ENCODE data around the gene CFAP299. TPM values are rescaled to one million over a fixed set of nuclear protein-coding genes. Genes with fewer than 3 reads are reported as not detected.

Gene CFAP299
- total RNA-seq, 2 donors from 2014 or later: not detected

DNA sequence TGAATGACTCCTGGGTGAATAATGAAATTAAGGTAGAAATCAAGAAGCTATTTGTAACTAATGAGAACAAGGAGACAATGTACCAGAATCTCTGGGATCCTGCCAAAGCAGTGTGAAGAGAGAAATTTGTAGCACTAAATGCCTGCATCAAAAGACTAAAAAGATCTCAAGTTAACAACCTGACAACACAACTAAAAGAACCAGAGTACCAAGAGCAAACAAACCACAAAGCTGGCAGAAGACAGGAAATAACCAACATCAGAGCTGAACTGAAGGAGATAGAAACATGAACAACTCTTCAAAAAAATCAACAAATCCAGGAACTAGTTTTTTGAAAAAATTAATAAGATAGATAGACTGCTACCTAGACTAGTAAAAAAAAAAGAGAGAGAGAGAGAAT is 8.4 kb downstream of the CFAP299 start:
- Mint-ChIP-seq H3K4me1 (no peaks in the 10 kb centered on the region), H3K27ac (no peak overlapping the region), H3K9me3 (peaks cover 8% of the 10 kb centered on the region), H3K4me3 (no peak overlapping the region), H3K27me3 (ENCODE audit: insufficient read depth) (peaks cover 64% of the 10 kb centered on the region), H3K36me3 (ENCODE audit: low read depth) (no peaks in the 10 kb centered on the region)
- no peak for TF ChIP-seq CTCF (conservative IDR thresholded peaks at IDR 0.05)
- H3K4me1 ChIP-seq (ENCODE audit: control insufficient read depth, insufficient read depth, low read length): no peaks in the 10 kb centered on the region
- H3K27me3 ChIP-seq (ENCODE audit: control insufficient read depth, insufficient read depth, low read length, poor library complexity, severe bottlenecking): peaks cover 23% of the 10 kb centered on the region
- no peak overlapping the region for H3K27ac ChIP-seq (ENCODE audit: low read depth, low read length)
- no peaks in the 10 kb centered on the region for H3K9me3 ChIP-seq (ENCODE audit: control insufficient read depth, low read length)
- H3K4me3 ChIP-seq (ENCODE audit: low read length): no peak overlapping the region
- DNase-seq: no peak
- H3K36me3 ChIP-seq (ENCODE audit: control insufficient read depth, insufficient read depth, low read length): no peaks in the 10 kb centered on the region
- no peak overlapping the region for H3K9ac ChIP-seq (ENCODE audit: extremely low read depth, low read length, poor library complexity, severe bottlenecking)

DNA sequence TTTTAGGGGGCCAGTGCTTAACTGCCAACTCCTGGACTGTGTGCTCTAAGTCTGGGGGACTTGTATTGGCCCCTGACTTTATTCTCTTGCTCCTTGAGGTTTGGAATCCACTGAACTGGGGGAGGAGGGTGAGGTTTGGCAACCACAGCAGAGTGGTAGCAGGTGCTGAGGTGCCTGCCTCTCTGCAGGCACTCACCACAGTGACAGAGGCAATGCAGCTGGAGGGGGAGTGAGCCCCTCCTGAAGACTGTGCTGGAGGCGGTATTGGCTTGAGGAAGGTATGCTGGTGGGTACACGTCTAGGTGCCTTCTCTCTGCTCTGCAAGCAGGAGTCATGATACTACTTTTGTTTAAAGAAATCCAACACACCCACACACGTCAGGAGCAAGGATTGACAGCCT is 24.6 kb downstream of the CFAP299 start:
- Histone ChIP-seq H3K9me3 (ENCODE audit: control insufficient read depth, low read length) (no peaks in the 10 kb centered on the region), H3K27ac (ENCODE audit: low read depth, low read length) (no peak overlapping the region), H3K27me3 (ENCODE audit: control insufficient read depth, insufficient read depth, low read length, poor library complexity, severe bottlenecking) (peaks cover 38% of the 10 kb centered on the region), H3K4me3 (ENCODE audit: low read length) (no peak overlapping the region), H3K36me3 (ENCODE audit: control insufficient read depth, insufficient read depth, low read length) (no peaks in the 10 kb centered on the region), H3K9ac (ENCODE audit: extremely low read depth, low read length, poor library complexity, severe bottlenecking) (no peak overlapping the region), H3K4me1 (ENCODE audit: control insufficient read depth, insufficient read depth, low read length) (no peaks in the 10 kb centered on the region)
- Mint-ChIP-seq H3K4me3 (no peak overlapping the region), H3K27ac (no peak overlapping the region), H3K36me3 (ENCODE audit: low read depth) (no peaks in the 10 kb centered on the region), H3K4me1 (peaks cover 1% of the 10 kb centered on the region), H3K27me3 (ENCODE audit: insufficient read depth) (peaks cover 40% of the 10 kb centered on the region), H3K9me3 (no peaks in the 10 kb centered on the region)
- no peak for DNase-seq
- 75% methylated on average over 3 of the region's 3 CpGs; no CpG with 5 or more reads in 1 of the 2 experiments for WGBS, 2 experiments (ENCODE audit: insufficient coverage in 1 of 2, insufficient read length in 1 of 2)
- TF ChIP-seq CTCF (conservative IDR thresholded peaks at IDR 0.05): no peak

- Mint-ChIP-seq H3K4me3 (no peak overlapping the region), H3K27ac (no peak overlapping the region), H3K36me3 (ENCODE audit: low read depth) (no peaks in the 10 kb centered on the region), H3K4me1 (peaks cover 1% of the 10 kb centered on the region), H3K27me3 (ENCODE audit: insufficient read depth) (peaks cover 38% of the 10 kb centered on the region), H3K9me3 (no peaks in the 10 kb centered on the region)
- no peak for DNase-seq
- Histone ChIP-seq H3K27me3 (ENCODE audit: control insufficient read depth, insufficient read depth, low read length, poor library complexity, severe bottlenecking) (peaks cover 38% of the 10 kb centered on the region), H3K4me1 (ENCODE audit: control insufficient read depth, insufficient read depth, low read length) (no peaks in the 10 kb centered on the region), H3K27ac (ENCODE audit: low read depth, low read length) (no peak overlapping the region), H3K9ac (ENCODE audit: extremely low read depth, low read length, poor library complexity, severe bottlenecking) (no peak overlapping the region), H3K9me3 (ENCODE audit: control insufficient read depth, low read length) (no peaks in the 10 kb centered on the region), H3K36me3 (ENCODE audit: control insufficient read depth, insufficient read depth, low read length) (no peaks in the 10 kb centered on the region), H3K4me3 (ENCODE audit: low read length) (no peak overlapping the region)
- no peak for TF ChIP-seq CTCF (conservative IDR thresholded peaks at IDR 0.05)
- 67 to 75% methylated on average over 3 of the region's 3 CpGs for WGBS, 2 experiments (ENCODE audit: insufficient coverage in 1 of 2, insufficient read length in 1 of 2)
These were observed 25.4 kb downstream of the CFAP299 start for GRCh38 chr4:80360900-80361299.

All from endodermal cell (in vitro differentiated cells).